HepG2 (cell line): ENCODE data around the gene GPR85. TPM values are rescaled to one million over a fixed set of nuclear protein-coding genes. Genes with fewer than 3 reads are reported as not detected.
A peak's percentile ranks its signal among the peaks of the same experiment; 100 is the strongest.

Source experiments
- AGO2 ChIP-seq: fragments of 200-400 bp; formaldehyde crosslinking; optimal IDR thresholded peaks from 2 replicates; pipeline ENCODE3; 2017; ENCODE audit warnings: mild to moderate bottlenecking, low read depth, low read length, moderate library complexity
- ARID4A ChIP-seq: sonication (generic); formaldehyde crosslinking; IDR thresholded peaks from 2 replicates; pipeline ENCODE4 v1.5.0; 2020; ENCODE audit warnings: mild to moderate bottlenecking, missing genetic modification reagents, borderline replicate concordance
- DBP ChIP-seq: sonication (generic); formaldehyde crosslinking; IDR thresholded peaks from 2 replicates; pipeline ENCODE4 v1.4.0; 2020; ENCODE audit warnings: missing genetic modification reagents; ENCODE audit errors: not compliant biosample characterization
- FOXJ3 ChIP-seq: sonication (generic); formaldehyde crosslinking; IDR thresholded peaks from 2 replicates; pipeline ENCODE4 v1.4.0; 2020; ENCODE audit warnings: missing genetic modification reagents, mild to moderate bottlenecking, borderline replicate concordance
- FOXK2 ChIP-seq: fragments of 450-650 bp; IDR thresholded peaks from 2 replicates; pipeline ENCODE4 v1.6.1; 2016
- FOXP4 ChIP-seq: sonication (generic); formaldehyde crosslinking; IDR thresholded peaks from 2 replicates; pipeline ENCODE4 v1.4.0; 2020; ENCODE audit warnings: missing genetic modification reagents
- GATAD1 ChIP-seq: IDR thresholded peaks from 2 replicates; pipeline ENCODE4 v1.6.1; 2016; ENCODE audit warnings: missing genetic modification reagents, missing compliant biosample characterization
- HDAC2 ChIP-seq: sonication (generic); formaldehyde crosslinking; IDR thresholded peaks from 2 replicates; pipeline ENCODE4 v1.4.0; 2020; ENCODE audit warnings: missing genetic modification reagents
- HMG20B ChIP-seq: conservative IDR thresholded peaks from 2 replicates; pipeline ENCODE4 v1.6.1; 2016; ENCODE audit warnings: missing genetic modification reagents, missing compliant biosample characterization
- ISX ChIP-seq: sonication (generic); formaldehyde crosslinking; conservative IDR thresholded peaks from 2 replicates; pipeline ENCODE4 v1.5.0; 2020; ENCODE audit warnings: missing genetic modification reagents
- KLF12 ChIP-seq: sonication (generic); formaldehyde crosslinking; IDR thresholded peaks from 2 replicates; pipeline ENCODE4 v1.4.0; 2020; ENCODE audit warnings: missing genetic modification reagents, borderline replicate concordance
- MIER2 ChIP-seq: IDR thresholded peaks from 2 replicates; pipeline ENCODE4 v1.6.1; 2016; ENCODE audit warnings: missing biosample characterization, missing genetic modification reagents
- MTF2 ChIP-seq: sonication (generic); formaldehyde crosslinking; IDR thresholded peaks from 2 replicates; pipeline ENCODE4 v1.5.0; 2020; ENCODE audit warnings: missing genetic modification reagents, borderline replicate concordance
- NAIF1 ChIP-seq: sonication (generic); formaldehyde crosslinking; IDR thresholded peaks from 2 replicates; pipeline ENCODE4 v1.5.0; 2020; ENCODE audit warnings: mild to moderate bottlenecking, missing genetic modification reagents, borderline replicate concordance
- PLRG1 ChIP-seq: fragments of 450-650 bp; conservative IDR thresholded peaks from 2 replicates; pipeline ENCODE4 v1.6.1; 2016
- POGZ ChIP-seq: sonication (generic); formaldehyde crosslinking; IDR thresholded peaks from 2 replicates; pipeline ENCODE4 v1.4.0; 2020; ENCODE audit warnings: mild to moderate bottlenecking, missing genetic modification reagents
- POLR2G ChIP-seq: fragments of 200-400 bp; formaldehyde crosslinking; IDR thresholded peaks from 2 replicates; pipeline ENCODE4 v1.6.1; 2018; ENCODE audit warnings: mild to moderate bottlenecking, low read depth, low read length, moderate library complexity
- RBFOX2 ChIP-seq: fragments of 200-400 bp; formaldehyde crosslinking; IDR thresholded peaks from 2 replicates; pipeline ENCODE4 v1.6.1; 2017; ENCODE audit warnings: low read depth, mild to moderate bottlenecking, low read length
- SAP130 ChIP-seq: IDR thresholded peaks from 2 replicates; pipeline ENCODE4 v1.6.1; 2016; ENCODE audit warnings: low read depth
- ZFP41 ChIP-seq: sonication (generic); formaldehyde crosslinking; IDR thresholded peaks from 2 replicates; pipeline ENCODE4 v1.4.0; 2020; ENCODE audit warnings: mild to moderate bottlenecking, missing genetic modification reagents, borderline replicate concordance
- ZFY ChIP-seq: sonication (generic); formaldehyde crosslinking; IDR thresholded peaks from 2 replicates; pipeline ENCODE4 v1.4.0; 2020; ENCODE audit warnings: missing genetic modification reagents
- ZNF143 ChIP-seq: sonication (generic); formaldehyde crosslinking; IDR thresholded peaks from 2 replicates; pipeline ENCODE4 v1.4.0; 2020; ENCODE audit warnings: missing genetic modification reagents
- ZNF782 ChIP-seq: sonication (generic); formaldehyde crosslinking; IDR thresholded peaks from 2 replicates; pipeline ENCODE4 v1.4.0; 2020; ENCODE audit warnings: missing genetic modification reagents, mild to moderate bottlenecking, borderline replicate concordance
- polyA plus RNA-seq, 8 experiments: library from polyadenylated mRNA; depleted of rRNA in 3 of 8; stranded (reverse) in 7 of 8; unstranded in 1 of 8; fragments of >200 nt; fragmentation: Illumina TruSeq in 4 of 8; extraction: Trizol in 4 of 8; gene quantifications; 2 replicates each; pipeline versions ENCODE4 v1.2.1 to v1.2.3, GENCODE V29; 2011 to 2016; ENCODE audit warnings: low read depth in 4 of 8, missing spikeins in 1 of 8, mixed read lengths in 1 of 8; ENCODE audit not compliant: insufficient read depth in 1 of 8
- total RNA-seq, 5 experiments: library from RNA; depleted of rRNA; stranded (reverse); fragments of >200 nt; fragmentation: Illumina TruSeq; extraction: Trizol; gene quantifications; 2 replicates each; pipeline ENCODE4 v1.2.3, GENCODE V29; 2016; ENCODE audit warnings: low read depth in 1 of 5

GPR85 gene
- total and polyA plus RNA-seq, 2 of the 13 experiments (the other 11 are each of a cell fraction or from before 2014, with no cell fraction given): not detected

GRCh38 chr7:113118074-113118959 is 31.7 kb upstream of the GPR85 start, which contains the start of gene SMIM30 (continued):
- TF ChIP-seq DBP (CRISPR knock-in tag) (no peak), ISX (no peak), FOXJ3 (CRISPR knock-in tag) (no peak), ARID4A (CRISPR knock-in tag) (peak; percentile 49; the same call in 1 of the 2 replicates), RBFOX2 (peak; percentile 57), FOXP4 (peak; percentile 29; the same call in 1 of the 2 replicates), ZNF143 (peak; percentile 95), NAIF1 (no peak), ZFY (CRISPR knock-in tag) (0 out of 2 replicates have a peak, but pooled peaks have one; percentile 31), POLR2G (peak; percentile 84), ZFP41 (CRISPR knock-in tag) (no peak), HDAC2 (CRISPR knock-in tag) (peak; percentile 52; the same call in 1 of the 2 replicates), MTF2 (CRISPR knock-in tag) (0 out of 2 replicates have a peak, but pooled peaks have one; percentile 57), KLF12 (CRISPR knock-in tag) (peak; percentile 94), POGZ (peak; percentile 76), SAP130 (CRISPR knock-in tag) (peak; percentile 68), FOXK2 (no peak), AGO2 (no peak), PLRG1 (no peak), GATAD1 (peak; percentile 76), HMG20B (CRISPR knock-in tag) (no peak), MIER2 (CRISPR knock-in tag) (0 out of 2 replicates have a peak, but pooled peaks have one; percentile 26), ZNF782 (no peak)
